GM21717 (cell line): ENCODE data around the gene VWF.

ENCODE experiments used
- ATAC-seq: cut with Tn5 transposase; IDR thresholded peaks from one replicate; pipeline ENCODE4 v1.9.1; 2021; ENCODE audit warnings: mild to moderate bottlenecking, moderate library complexity; ENCODE audit not compliant: unreplicated experiment

Gene VWF

DNA sequence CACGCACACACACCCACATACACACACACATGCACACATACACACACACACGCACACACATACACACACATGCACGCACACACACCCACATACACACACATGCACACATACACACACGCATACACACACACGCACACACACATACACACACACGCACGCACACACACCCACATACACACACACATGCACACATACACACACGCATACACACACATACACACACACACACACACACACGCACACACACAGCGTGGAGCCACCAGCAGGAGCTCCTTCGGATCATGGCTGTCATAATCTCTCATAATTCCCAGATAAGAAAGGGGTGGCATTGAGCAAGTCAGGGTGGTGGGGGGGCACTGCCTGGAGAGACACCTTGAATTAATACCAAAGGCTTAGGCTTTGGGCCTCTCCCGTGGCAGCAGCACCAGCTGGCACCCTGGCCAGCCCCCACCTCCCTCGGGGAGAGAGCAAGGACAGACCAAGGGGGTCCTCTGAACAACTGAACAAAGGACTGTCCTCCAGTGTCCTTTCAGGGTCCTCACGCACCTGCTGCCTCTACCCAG is 201.3 kb downstream of the VWF start:
- no peak for ATAC-seq

DNA sequence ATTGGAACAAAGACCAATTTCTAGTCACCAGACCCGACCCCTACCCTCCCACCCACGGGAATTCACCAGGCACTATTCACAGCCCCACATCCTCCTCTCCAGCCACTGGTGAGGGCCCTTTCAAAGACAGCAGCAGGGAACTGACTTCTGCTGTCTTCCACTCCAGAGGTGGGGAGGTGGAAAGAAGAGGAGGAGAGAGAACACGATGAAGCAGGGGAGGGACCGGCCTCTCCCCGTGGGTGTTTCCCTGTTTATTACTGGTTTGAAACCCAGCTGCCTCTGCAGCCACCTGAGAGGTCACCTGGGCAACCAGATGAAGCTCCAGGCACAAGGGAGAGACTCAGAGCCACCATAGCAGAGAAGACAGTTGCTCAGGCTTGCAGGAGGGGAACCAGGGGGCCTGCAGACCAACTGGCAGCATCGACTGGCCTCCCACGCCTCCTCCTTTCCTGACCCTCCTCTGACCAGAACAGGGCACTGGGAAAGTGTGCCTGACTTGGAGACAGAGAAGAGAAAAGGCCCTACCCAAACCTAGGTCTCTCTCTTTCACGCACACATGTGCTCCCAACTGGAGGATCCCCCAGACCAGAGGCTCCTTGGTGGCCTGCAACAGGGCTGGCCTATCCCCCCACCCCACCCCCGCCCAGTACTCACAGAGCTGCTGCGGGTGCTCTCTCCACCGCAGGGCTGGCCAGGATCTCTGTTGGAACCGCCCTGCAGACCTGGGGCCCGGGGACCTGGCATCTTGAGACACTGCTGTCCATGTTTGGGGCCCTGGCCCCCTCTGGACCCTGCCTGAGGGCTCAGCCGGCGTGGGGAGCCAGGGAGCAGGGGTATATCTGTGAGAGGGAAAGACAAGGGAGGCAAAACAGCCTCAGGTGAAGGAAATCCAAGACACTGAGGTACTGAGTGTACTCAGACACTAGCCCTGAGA is 202.2 kb downstream of the VWF start:
- no peak for ATAC-seq

DNA sequence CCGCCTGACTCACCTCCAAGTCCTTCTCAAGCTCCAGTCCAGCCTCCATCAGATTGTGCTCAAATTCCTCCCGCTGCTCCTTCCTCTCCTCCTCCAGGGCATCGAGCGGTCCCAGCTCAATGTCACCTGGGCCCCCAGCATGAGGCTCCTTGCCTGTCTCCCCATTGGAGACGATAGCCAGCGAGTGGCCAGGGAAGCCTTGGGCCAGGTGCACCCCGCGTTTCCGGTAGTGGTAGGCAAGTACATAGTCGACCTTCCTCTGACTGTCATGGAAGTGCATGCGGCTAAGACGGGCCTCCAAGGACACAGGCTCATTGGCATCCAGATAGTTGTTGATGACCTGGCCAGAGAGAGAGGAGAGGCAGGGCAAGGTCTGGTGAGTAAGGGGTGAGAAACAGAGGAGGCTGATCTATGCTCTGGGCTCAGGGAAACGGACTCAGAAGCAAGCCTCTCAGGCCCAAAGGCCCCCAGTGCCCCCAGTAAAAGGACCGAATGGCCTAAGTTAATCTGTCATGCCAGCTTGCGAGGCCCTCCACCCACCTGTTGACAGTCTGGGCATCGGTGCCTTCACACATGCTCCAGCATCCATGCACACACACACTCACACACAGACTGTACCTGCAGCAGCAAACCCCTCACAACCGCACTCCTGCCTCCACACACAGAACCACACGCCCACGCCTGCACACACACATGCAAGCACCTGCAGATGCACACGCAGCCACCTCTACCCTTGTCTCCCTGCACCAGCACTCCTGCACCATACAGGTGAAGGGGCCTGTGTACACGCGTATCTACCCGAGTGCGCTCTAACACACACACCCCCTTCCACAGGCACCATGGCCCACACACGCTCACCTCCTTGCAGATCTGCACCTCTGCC is 203.2 kb downstream of the VWF start:
- ATAC-seq = no peak

DNA sequence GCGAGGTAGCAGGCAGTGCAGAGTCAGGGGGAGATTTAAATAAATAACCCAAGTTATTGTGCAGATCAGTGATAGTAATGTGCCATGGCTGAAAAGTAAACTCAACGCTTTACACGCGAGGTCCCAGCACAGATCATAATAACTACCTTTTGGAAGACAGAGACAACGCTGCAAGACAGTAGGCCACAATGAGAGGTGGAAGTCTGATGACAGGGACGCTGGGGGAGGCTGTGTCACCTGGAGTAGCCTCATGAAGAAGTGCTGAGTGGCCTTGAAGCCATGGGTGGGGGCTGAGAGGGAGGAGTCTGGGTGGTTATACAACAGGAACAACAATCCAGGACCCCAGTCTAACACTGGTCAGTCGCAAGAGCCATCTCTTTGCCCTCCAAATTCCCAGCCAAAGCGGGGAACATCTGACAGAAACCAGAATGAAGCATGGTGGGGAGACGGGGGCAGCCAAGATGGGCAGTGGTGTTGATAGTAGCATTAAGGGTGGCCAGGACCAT is 207.6 kb downstream of the VWF start:
- ATAC-seq = no peak

DNA sequence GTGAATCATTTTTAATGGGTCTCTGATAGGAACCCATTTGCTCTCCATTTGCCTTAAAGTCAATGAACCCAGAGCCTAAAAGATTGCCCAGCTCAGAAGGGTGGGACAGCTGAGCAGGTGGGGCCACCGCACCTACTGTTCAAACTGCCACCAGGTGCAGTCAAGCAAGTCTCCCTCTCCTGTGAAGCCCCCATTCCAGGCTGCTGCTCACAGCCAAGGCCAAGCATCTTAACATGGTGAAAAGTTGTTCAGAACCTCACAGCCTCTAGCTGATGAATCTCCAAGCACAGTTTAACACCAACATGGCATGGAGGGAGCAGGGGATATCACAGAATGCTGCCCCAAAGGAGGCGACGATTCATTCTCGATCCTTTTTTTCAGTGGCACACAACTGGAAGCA is 209.0 kb downstream of the VWF start:
- no peak for ATAC-seq

DNA sequence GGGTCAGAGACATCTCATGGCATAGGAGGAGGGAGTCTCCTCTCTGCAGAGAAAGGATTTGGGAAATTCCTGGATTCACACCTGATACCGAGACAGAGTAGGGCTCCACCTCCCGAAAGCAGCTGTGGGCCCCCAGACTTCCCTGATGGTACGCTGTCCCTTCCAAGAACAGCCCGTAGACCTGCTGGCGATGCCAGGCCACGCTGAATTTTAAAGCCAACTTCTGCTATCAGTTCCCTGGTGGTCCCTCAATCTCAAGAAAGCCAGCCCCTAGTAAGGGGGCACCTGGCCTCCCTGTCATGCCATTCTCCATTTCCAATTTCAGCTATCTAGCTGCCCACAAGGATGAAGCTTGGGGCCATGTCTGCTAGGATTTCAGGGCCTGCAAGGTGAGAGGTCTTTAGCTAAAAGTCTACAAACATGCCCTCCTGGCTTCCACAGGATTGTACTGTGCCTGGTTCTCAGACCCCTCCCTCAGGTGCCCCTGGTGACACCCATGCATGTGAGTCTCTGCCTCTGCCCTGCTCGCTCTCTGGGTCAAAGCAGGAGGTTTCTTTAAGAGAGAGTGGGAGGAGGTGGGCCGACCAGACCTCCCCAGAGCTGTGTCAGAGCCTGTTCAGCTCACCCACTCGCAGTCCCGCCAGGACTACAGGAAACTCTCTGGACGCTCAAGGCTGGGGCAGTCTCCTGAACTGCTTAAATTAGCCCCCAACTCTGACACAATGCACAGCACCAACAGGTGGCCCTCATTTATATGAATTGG is 209.9 kb downstream of the VWF start:
- no peak for ATAC-seq

DNA sequence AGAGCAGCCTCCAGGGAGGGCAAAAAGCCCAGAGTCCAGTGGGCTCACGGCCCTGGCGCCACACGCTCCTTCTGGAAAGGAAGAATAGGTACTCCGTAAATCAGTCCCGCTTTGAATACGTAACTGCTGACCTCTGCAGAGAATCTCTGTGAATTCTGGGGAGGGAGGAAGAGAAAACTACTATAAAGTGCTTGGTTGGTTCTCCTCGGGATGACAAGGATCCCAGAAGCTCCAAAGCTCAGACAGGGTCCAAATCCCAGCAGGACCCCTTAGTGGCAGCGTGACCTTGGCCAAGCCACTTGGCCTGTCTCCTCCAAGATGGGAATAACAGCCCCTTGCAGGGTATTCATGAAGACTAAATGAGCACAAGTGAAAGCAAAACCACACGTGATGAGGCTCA is 211.1 kb downstream of the VWF start:
- no peak for ATAC-seq

DNA sequence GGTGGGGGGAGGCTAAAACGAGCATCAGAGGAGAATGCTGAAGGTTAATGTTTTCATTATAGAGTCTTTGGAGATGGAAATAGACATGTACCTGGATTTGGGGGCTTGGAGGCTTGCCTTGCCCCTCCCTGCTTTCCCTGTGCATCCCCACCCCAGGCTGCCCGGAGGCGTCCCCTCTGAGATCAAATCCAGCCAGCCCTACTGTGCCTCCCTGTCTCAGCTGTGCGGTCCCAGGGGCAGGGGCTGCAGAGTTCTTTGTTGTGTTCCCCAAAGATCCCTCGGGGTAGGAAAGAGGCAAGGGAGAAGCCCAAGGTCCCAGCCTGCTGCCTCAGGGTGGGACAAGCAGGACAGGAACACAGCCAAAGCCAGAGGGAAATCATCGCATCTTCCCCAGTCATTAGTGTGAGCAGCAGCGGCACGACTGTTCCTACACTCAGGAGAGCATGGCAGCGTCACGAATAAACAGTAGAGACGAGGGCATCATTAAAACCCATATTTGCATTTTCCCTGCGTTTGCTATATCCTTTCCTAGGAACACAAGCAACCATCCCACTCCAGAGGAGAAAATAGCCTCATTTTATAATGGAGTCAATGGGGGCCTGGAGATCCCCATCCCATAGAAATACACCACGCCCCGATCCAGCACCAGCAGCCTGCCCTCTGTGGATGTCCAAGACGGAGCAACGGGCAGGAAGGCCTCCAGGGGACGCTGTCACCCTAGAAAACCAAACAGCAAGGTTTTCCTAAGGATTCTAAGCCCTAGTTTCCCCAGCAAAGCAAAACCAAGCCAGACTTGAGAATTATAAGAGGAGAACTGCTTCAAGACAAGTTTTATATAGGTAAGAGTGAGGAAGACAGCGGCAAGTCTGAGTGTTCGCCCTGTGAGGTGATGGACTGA is 211.8 kb downstream of the VWF start:
- no peak for ATAC-seq

DNA sequence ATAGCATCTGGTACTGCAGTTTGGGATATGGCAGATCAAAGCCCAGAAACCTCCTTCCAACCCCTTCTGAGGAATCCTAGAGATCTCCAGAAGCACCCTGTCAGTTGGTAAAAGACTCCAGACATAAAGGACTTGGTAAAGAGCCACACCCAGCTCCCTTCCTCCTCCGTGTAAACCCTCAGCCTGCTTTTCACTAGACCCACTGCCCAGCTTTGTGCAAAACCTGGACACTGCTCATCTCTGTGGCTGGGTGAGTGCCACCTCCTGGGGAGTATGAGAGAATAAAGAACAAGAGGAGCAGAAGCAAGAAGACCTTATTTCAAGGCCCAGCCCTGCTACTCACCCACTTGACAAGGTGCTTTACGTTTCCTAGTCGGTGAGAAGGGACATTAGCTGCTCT is 212.5 kb downstream of the VWF start:
- ATAC-seq = no peak

DNA sequence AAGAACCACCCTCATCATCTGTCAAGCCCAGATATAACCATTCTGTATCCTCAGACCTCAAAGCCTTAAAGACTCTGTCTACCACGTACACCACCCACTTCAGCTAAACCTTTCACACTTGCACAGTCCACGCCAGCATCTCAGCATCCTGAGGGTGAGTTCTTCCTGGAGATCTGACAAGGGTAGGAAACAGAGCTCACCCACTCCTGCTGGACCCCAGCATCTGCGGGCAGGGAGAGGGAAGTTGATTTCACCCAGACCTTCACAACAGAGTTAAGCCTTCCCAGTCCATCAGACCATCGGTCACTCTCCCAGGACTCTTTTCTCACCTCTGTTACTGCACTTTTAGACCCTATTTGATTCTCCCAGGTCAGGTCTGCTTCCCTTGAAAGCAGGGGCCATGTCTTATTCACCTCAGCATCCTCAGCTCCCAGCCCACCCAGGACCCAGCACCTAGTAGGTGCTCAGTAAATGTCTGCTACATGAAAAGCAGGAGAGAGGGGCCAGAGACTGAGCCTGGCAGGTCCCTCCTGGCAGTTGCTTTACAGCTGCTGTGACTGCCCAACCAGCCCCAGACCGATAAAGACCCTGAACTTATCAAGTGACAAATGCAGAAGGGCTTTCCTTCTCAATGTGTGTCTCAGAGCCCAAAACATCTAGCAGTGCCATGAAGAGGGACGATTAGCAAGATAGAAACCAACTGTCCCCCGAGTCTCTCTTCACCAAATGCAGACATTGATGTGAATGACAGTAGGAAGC is 213.5 kb downstream of the VWF start:
- no peak for ATAC-seq

DNA sequence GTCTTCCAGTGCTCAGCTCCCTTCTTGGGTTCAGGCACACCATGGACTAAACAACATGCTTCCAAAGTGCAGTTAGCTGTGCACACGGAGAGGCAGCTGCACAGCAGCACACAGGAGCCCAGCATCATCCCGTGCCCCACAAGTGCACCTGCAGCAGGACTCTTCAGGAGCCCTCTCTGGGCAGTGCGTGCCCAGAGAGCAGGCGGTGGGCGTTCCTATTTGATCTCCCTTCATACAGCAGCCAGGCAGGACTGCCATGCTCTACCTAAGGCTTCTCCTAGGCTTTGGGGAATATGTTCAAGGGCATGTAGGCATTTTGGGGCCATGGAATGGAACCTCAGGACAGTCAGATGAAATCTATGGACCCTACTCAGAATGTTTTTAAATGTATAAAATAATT is 214.9 kb downstream of the VWF start:
- no peak for ATAC-seq

DNA sequence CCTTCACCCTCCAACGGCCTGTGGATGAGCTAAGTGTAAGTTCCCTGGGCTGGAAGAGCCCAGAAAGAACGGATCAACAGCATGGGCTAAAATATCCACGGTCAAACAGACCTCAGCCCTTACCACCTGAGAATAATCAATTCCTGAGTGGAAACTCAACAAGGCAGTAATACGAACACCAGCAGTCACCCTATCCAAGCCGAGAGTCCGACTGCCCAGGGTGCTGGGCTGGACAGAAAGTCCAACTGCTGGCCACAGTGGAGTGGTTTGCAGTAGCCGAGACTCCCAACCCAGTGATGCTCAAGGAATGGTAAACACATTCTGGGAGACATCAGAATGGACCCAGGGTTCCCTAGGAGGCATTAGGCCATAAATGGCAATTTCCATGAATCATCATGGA is 216.2 kb downstream of the VWF start:
- no peak for ATAC-seq

DNA sequence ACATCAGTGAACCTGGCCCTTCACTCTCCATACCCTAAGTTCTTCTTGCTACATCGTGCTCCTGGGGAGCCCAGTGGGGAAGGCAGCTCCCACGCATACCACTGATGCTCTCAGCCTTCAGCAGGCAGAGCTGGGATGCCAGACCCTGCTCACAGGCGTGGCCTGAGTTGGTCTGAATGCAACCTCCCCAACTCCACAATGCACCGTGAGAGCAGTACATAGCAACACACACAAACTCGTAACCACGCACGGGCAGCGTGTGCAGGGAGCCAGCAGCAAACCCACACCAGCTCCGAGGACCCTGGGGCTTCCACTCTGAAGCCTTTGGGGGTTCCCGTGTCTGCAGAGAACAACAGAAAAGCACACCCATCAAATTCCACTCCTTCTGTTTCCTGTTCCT is 216.7 kb downstream of the VWF start:
- ATAC-seq = no peak

DNA sequence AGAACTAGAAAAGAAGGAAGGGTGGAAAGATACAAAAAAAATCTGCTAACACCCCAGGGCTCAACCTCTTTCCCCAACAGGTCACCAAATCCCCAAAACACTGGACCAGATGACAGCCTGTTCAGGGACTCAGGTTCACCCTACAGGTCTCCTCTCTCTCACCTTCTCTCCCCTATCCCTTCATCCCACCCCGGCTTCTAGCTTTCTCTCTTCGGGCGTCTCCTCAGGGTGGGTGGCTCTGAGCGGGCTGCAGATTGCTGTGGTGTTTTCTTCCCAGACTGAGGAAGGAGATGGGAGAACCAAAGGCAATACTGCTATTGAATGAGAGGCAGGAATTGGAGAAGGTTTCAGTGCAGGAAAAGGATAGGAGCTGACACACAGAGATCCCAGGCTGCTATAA is 218.7 kb downstream of the VWF start:
- ATAC-seq = no peak

DNA sequence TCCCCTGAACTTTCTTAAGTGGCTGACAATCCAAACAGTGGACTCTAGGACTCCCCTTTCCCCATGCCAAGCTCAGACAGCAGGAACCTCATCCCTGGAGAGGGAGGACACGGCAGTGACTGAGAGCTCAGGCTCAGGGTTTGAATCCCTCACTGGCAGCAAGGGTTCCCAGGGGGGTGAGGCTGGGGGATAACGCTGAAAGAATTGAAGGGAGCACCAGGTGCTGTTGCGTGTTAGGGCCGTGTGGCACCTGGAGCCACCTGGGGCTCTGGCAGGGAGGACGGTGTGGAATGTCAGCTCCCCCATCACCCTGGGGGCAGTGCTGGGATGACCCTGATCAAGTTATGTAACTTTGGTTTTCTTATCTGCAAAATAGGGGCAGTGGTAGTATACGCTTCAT is 219.5 kb downstream of the VWF start:
- no peak for ATAC-seq

DNA sequence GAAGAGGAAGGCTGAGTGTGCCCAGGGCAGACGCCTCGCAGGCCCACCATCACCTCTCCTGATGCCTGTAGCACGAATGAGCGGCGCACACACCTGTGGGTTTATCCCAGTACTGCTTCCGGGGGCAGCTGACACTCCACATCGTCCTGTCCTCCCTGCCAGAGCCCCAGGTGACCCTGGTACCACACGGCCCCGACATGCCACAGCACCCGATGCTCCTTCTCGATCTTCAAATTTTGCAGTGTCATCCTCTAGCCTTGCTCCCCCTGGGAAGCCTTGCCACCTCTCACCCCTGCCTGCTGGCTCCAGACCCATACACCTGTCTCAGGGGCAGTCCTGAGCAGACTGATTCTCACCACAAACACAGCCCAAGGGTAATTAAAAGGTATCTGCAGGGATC is 220.0 kb downstream of the VWF start:
- no peak for ATAC-seq

DNA sequence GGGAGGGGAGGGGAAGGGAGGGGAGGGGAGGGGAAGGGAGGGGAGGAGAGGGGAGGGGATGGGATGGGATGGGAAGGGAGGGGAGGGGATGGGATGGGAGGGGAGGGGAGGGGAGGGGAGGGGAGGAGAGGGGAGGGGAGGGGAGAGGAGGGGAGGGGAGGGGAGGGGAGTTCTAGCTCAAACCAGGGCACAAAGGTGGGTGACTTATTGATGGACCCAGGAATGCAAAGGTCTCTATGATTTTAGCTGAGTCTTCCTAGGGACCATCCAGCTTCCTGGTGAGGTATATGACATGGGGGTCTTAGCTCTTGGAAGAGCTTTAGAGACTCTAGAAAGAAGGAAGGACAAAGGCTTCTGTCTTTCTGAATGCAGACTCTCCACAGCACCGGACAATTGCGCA is 221.7 kb downstream of the VWF start:
- no peak for ATAC-seq

DNA sequence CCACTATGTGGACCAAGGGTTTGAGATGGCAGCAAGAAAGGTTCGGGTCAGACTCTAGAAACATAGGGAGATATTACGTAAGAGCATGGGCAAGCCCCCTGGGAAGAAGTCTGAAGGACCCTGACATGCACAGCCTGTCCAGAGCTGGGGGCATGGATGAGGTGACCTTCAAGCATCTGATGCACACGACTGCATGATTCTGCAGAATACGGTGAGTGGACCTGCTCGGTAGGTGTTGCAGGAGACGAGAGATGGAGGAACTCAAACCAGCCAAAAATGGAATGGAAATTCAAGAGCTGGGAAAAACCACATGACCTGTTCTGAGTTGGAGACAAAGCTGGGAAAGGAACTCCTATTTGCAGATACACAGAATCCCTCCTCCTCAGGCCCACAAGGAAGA is 223.1 kb downstream of the VWF start:
- ATAC-seq = no peak
